NCI-H510A treated with DMSO at 0.1 percent for 48 hours (cell line): ENCODE data around the gene GFRA4.

Experiments used
- DNase-seq: peaks from one replicate; lab custom pipeline; 2025; lab: John Stamatoyannopoulos, UW

The GFRA4 gene

GRCh38 chr20:3693376-3693775, 30.2 kb upstream of the GFRA4 start:
- no peak for DNase-seq

GRCh38 chr20:3692706-3693294, 29.6 kb upstream of the GFRA4 start:
- DNase-seq: no peak

- no peak for DNase-seq
Measured at GRCh38 chr20:3691897-3692296, 28.7 kb upstream of the GFRA4 start.

- DNase-seq: no peak
Measured at GRCh38 chr20:3691306-3691705, 28.1 kb upstream of the GFRA4 start.

DNA sequence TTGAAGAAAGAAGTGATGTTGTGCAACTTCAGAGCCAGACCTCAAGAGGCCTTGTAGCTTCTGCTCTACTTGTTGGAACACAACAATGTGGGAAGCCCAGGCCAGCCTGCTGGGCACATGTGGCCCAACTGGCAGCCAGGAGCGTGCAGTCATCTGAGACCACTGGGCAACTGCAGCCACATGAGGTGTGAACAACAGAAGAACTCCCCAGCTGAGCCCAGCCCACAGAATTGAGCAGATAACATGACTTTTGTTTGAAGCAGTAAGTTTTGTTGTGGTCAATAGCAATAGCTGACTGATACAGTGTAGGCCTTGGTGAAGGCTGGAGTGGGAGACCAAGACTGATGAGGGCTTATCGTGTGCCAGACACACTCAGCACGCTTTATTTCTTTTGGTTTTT, 27.2 kb upstream of the GFRA4 start:
- no peak for DNase-seq

DNA sequence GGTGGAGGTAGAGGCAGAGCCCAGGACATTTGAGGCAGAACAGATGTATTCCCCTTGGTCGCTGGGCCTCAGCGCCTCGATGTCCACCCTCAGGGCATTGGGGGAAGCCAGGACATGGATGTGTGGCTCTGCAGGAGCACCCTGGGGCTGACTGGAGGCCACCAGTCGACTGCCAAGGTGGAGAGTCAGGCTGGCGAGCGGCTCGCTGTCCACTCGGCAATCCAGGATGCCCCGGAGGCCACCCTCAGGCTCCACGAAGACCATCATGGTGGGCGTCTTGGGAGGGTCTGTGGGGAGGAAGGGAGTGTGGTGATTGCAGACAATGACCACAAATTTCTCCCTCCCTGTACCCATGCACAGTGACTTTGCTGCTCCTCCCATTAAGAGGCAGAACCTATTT, 26.8 kb upstream of the GFRA4 start:
- no peak for DNase-seq

- DNase-seq: peak; percentile 24
Measured at GRCh38 chr20:3687655-3688054, 24.5 kb upstream of the GFRA4 start.

DNA sequence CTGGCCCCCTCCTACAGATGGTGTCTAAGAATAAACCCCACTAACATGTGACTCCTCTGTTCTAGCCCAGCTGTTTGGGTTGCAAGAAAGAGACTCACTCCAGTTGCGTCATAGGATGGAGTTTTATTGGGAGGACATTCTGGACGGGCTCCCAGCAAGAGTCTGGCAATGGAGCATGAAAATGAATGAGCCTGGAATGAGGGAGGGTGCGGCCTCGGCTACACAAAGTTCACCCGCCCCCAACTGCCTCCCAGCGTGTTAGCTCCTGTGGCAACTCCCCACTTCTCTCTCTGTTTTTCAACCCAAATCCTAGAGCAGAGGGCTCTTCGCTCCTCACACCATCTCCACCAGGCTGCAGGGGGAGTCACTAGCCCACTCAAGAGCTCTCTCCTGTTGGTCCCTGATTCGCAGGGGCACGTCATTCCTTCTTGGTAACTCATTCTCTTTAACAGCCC, 23.7 kb upstream of the GFRA4 start:
- no peak for DNase-seq

DNA sequence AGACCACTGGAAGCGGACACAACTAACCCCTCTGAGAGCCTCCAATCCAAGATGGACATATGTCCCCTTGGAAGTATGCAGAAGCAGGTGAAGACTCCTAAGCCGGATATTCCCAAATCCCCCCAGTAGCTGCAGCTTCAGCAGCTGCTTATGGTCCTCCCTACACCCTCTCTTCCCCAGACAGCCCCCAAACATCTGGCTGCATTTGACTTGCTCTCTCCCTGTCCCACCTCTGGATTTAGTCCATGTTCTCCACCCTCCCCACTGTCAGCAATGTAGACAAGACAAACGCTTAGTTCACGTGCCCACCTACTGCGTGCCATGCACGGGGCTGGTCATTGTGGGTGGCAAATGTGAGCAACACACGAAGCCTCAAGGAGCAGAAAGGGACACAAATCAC, 23.2 kb upstream of the GFRA4 start:
- no peak for DNase-seq

DNA sequence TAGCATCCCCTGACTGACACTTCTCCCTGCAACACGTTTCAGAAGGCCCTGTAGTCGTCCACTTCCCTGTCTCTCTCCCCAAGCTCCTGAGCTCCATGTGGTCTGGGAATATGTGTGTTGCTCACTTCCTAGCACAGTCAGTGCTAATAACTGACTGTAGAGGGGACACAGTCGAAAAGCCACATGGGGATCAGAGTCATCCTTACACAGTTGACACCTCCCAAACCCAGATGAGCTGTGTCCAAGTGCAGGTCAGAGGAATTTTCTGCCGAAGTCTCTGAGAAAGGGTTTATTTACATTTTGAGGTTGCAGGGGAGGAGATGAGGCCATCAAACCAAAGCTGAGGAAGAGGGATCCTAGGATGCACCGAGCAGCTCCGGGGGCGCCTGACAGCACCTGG, 22.1 kb upstream of the GFRA4 start:
- no peak for DNase-seq

DNA sequence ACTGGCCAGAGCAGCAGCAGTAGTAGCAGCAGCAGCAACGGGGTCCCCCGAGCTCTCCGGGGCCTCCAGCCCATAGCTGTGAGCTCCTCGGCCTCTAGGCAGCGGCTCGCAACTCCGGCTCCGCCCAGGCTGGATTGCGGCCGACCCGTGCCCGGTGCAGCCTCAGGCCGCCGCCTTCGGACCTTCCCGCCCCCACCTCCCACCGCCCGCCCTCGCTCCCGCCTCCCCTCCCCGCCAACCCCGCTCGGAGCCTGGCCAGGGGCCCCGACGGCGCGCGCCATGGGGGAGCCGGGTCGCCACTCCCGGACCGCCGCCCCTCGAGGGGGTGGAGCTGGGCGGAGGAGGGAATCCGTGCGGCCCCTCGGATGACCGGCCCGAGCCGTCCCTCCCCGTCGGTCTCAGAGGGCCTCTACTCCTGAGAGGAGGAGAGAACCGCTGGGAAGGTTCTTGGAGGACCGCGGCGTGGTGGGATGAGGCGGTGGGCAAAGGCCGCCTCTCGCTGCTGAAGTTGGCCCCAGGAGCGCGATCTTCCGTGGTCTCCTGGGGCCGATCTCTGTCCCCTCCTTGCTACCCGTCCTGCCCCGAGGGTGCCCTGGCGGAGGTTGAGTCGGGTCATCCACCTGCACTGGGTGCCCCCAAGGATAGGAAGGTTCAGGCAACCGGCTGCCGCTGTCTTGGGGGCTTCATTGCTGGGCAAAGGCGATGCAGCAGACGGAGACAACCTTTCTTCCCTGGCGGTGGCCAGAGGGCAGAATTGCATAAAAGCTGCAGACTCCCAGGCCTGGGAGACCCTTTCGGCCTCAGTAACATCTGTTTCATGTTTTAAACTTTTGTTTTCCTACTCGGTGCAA, 19.0 kb upstream of the GFRA4 start, which contains the start of gene ADAM33:
TSS of gene ADAM33 (minus strand) at position 80 of the 851 bp plus-strand sequence. CDS start at position 74, 6 bp downstream.
- DNase-seq: no peak

GRCh38 chr20:3681352-3681930, 18.2 kb upstream of the GFRA4 start:
- no peak for DNase-seq

- peak; percentile 27 for DNase-seq
Measured at GRCh38 chr20:3680701-3681351, 17.6 kb upstream of the GFRA4 start.

DNA sequence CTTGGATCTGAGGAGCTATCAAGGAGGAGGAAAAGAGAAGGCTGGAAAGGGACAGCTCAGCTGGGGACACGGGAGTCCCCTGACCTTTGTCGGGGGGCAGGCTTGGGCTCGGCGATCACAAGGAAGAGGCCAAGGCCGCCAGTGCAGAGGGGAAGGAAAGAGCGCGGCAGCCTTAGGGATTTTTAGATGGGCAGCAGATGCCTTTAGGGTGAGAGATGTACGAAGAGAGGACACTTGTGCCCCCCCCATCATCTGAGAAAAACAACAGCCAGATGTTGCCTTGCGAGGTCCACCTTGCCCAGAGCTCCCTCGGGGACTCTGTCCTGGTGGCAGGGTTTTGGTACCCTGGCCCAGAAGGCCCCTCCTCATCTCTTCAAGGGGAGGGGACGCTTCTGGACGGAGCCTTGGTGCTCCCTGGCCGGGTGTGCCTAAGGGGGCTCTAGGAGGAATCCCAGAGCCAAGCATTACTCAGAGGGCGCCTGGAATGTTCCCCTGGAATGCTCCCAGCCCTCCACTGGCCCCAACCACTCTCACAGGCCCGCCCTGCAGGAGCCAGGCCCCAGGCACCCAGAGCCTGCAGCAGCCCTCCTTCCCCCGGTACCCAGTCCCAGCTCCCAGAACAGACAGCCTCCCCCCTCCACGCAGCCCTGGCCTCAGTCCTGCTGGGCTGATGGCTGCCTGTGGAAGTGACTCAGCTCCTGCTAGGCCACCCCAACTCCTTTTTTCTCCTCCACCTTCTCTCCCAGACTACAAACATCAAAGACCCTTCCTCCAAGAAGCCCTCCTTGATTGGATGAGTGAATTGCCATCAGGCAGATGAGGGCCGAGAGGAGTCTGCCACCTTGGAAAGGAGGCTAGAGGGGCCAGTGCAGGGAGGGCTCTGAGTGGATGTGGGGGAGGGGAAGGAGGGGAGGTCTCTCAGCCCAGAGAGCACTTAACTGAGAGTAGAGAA, 16.8 kb upstream of the GFRA4 start:
- no peak for DNase-seq

DNA sequence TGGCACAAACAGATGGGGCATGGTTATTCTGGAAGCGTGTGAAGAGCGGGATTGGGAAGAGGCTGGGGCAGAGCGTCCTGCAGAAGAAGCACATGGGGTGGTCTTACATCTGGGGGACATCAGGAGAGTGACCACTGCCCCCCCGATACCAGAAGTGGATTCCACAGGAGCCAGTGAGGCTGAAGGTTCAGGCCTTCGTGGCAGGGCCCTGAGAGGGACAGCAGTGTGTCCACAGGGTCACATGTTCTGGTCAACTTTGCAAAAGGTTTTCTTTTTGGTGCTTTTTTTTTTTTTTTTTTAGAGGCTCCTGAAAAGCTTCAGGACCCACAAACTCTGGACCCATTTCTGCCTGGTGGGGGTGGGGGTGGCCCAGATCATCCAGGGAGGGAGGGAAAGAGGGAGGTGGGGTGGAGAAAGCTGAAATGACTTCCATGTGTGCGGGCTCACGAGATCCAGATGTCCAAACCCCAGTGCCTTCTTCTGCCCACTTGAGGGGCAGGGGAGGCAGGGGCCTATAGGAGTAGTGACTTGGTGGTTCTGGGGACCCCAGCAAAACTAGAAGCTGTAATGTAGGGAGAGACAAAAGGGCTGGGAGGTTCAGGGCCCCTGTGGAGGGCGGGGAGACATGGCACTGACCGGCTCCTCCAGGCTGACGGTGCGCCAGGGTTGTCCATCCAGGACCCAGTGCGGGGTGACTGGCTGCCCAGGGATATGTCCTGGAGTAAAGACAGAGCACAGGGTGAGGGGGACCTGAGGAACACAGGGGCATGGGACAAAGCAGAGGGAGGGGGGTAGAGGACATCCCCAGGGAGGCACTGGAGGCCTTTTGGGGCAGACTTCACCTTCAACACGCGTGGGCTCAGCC, 15.9 kb upstream of the GFRA4 start:
- no peak for DNase-seq

- no peak for DNase-seq
Measured at GRCh38 chr20:3678198-3678597, 15.0 kb upstream of the GFRA4 start.

GRCh38 chr20:3677733-3678132, 14.5 kb upstream of the GFRA4 start:
- no peak for DNase-seq

- DNase-seq: no peak
Measured at GRCh38 chr20:3674995-3675900, 12.0 kb upstream of the GFRA4 start.

GRCh38 chr20:3674447-3674846, 11.2 kb upstream of the GFRA4 start:
- DNase-seq: no peak
